K562 (cell line): ENCODE data around the gene TEX54. TPM values are rescaled to one million over a fixed set of nuclear protein-coding genes. Genes with fewer than 3 reads are reported as not detected.
A peak's percentile ranks its signal among the peaks of the same experiment; 100 is the strongest.

Experiments
- FOSL1 ChIP-seq: fragments of 200-800 bp; sonication (Bioruptor generic); conservative IDR thresholded peaks from 2 replicates; pipeline ENCODE4 v1.6.1; 2016; ENCODE audit warnings: missing genetic modification characterization, missing compliant biosample characterization
- GTF2A2 ChIP-seq: IDR thresholded peaks from 2 replicates; pipeline ENCODE4 v1.6.1; 2016; ENCODE audit warnings: mild to moderate bottlenecking, missing genetic modification characterization, missing compliant biosample characterization
- GTF2E2 ChIP-seq: fragments of 200-800 bp; sonication (Bioruptor generic); IDR thresholded peaks from 2 replicates; pipeline ENCODE4 v1.6.1; 2016; ENCODE audit warnings: missing genetic modification characterization, missing compliant biosample characterization
- KDM1A ChIP-seq, 2 experiments: fragments of 450-650 bp; IDR thresholded peaks; 2 replicates each; pipeline ENCODE4 v1.6.1; 2016; ENCODE audit warnings: mild to moderate bottlenecking in 2 of 2
- MEF2A ChIP-seq: IDR thresholded peaks from 2 replicates; pipeline ENCODE4 v1.6.1; 2011; ENCODE audit warnings: low read depth, mild to moderate bottlenecking, low read length, moderate library complexity; ENCODE audit not compliant: control insufficient read depth
- NCOA4 ChIP-seq: fragments of 450-650 bp; IDR thresholded peaks from 2 replicates; pipeline ENCODE4 v1.6.1; 2018; ENCODE audit warnings: mild to moderate bottlenecking; ENCODE audit not compliant: partially characterized antibody
- NR2C2 ChIP-seq, 2 experiments: fragments of 200-800 bp in 1 of 2; sonication (Bioruptor generic) in 1 of 2; sonication (generic) in 1 of 2; formaldehyde crosslinking in 1 of 2; IDR thresholded peaks; 2 replicates each; pipeline versions ENCODE4 v1.6.1 to v1.8.0; 2016 to 2022; ENCODE audit warnings: mild to moderate bottlenecking in 1 of 2, missing compliant biosample characterization in 1 of 2, missing genetic modification characterization in 1 of 2, missing genetic modification reagents in 1 of 2
- SMC3 ChIP-seq: conservative IDR thresholded peaks from 2 replicates; pipeline ENCODE4 v1.6.1; 2011; ENCODE audit warnings: low read depth, low read length, improper control_type of control experiment; ENCODE audit not compliant: insufficient read depth
- SP2 ChIP-seq: IDR thresholded peaks from 2 replicates; pipeline ENCODE4 v1.6.1; 2011; ENCODE audit warnings: mild to moderate bottlenecking, low read depth, low read length, moderate library complexity; ENCODE audit not compliant: poor library complexity, severe bottlenecking; ENCODE audit errors: extremely low read depth
- TGIF2 ChIP-seq: sonication (generic); formaldehyde crosslinking; IDR thresholded peaks from 2 replicates; pipeline ENCODE4 v1.8.1; 2022; ENCODE audit warnings: mild to moderate bottlenecking, missing genetic modification reagents, moderate library complexity
- ZBED1 ChIP-seq: IDR thresholded peaks from 2 replicates; pipeline ENCODE4 v1.6.1; 2014
- ZNF134 ChIP-seq: fragments of 250-450 bp; sonication (Bioruptor Pico); conservative IDR thresholded peaks from 2 replicates; pipeline ENCODE4 v1.4.0; 2020
- ZNF431 ChIP-seq: sonication (generic); formaldehyde crosslinking; IDR thresholded peaks from 2 replicates; pipeline ENCODE4 v1.8.0; 2022; ENCODE audit warnings: mild to moderate bottlenecking, missing genetic modification reagents
- ZNF589 ChIP-seq: fragments of 200-800 bp; sonication (Bioruptor generic); IDR thresholded peaks from 2 replicates; pipeline ENCODE4 v1.6.1; 2016; ENCODE audit warnings: low read depth, missing genetic modification characterization, missing compliant biosample characterization
- ZNF77 ChIP-seq: fragments of 250-450 bp; sonication (Bioruptor Pico); IDR thresholded peaks from 2 replicates; pipeline ENCODE4 v1.5.0; 2020
- polyA plus RNA-seq, 8 experiments: library from polyadenylated mRNA; depleted of rRNA in 4 of 8; stranded (reverse) in 5 of 8; unstranded in 3 of 8; fragments of >200 nt; fragmentation: Nextera tagmentation in 2 of 8; fragmentation: Illumina TruSeq in 1 of 8; extraction: Ambion mirVana in 2 of 8; extraction: Trizol in 1 of 8; gene quantifications; 2 replicates each; pipeline versions ENCODE4 v1.2.1 to v1.2.3, GENCODE V29; 2011 to 2014; ENCODE audit warnings: inconsistent platforms in 1 of 8, missing spikeins in 1 of 8
- total RNA-seq, 7 experiments: library from RNA; depleted of rRNA in 6 of 7; stranded (reverse); fragments of >200 nt in 6 of 7; fragmentation: Illumina TruSeq in 2 of 7; extraction: Trizol in 2 of 7; gene quantifications; 2 replicates each; pipeline versions ENCODE4 v1.2.1 to v1.2.3, GENCODE V29; 2011 to 2021; ENCODE audit warnings: low replicate concordance in 1 of 7
- TF ChIP-seq, protein P1 (sequence below), 2 experiments: fragments of 450-650 bp; IDR thresholded peaks; 2 replicates each; pipeline ENCODE4 v1.6.1; 2016
- TF ChIP-seq, protein P2 (sequence below), 2 experiments: fragments of 450-650 bp in 1 of 2; IDR thresholded peaks; 2 replicates each; pipeline ENCODE4 v1.6.1; 2011 to 2017; ENCODE audit warnings: low read depth in 2 of 2, antibody characterized with exemption in 1 of 2, borderline replicate concordance in 1 of 2, low read length in 1 of 2, mild to moderate bottlenecking in 1 of 2, mixed read lengths in 1 of 2; ENCODE audit not compliant: control insufficient read depth in 1 of 2
- TF ChIP-seq, protein P3 (sequence below): sonication (generic); formaldehyde crosslinking; IDR thresholded peaks from 2 replicates; pipeline ENCODE4 v1.8.1; 2023; ENCODE audit warnings: mild to moderate bottlenecking, missing genetic modification reagents
- TF ChIP-seq, protein P4 (sequence below): fragments of 250-450 bp; sonication (Bioruptor Pico); IDR thresholded peaks from 2 replicates; pipeline ENCODE4 v1.4.0; 2020; ENCODE audit warnings: mild to moderate bottlenecking, moderate library complexity

The TEX54 gene
- total and polyA plus RNA-seq, 9 of the 15 experiments (the other 6 are each of a cell fraction or from before 2014, with no cell fraction given): not detected

DNA sequence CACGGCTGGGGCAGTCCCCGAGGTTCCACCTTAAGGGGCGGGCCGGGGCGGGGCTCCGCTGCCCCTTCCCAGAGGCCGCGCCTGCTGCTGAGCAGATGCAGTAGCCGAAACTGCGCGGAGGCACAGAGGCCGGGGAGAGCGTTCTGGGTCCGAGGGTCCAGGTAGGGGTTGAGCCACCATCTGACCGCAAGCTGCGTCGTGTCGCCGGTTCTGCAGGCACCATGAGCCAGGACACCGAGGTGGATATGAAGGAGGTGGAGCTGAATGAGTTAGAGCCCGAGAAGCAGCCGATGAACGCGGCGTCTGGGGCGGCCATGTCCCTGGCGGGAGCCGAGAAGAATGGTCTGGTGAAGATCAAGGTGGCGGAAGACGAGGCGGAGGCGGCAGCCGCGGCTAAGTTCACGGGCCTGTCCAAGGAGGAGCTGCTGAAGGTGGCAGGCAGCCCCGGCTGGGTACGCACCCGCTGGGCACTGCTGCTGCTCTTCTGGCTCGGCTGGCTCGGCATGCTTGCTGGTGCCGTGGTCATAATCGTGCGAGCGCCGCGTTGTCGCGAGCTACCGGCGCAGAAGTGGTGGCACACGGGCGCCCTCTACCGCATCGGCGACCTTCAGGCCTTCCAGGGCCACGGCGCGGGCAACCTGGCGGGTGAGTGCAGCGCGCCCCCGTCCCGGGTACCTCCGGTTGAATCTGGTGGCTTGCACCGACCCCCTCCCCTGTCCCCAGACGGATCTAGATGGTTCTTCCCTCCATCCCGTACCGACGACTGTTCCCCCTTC, 48.4 kb upstream of the TEX54 start, which contains the start of gene SLC3A2 (continued):
- no peak; the same call in 1 of the 2 replicates for TF ChIP-seq NR2C2 (CRISPR knock-in tag; IDR thresholded peaks at IDR 0.05)
- TF ChIP-seq NR2C2 (tag; IDR thresholded peaks at IDR 0.05): peak; percentile 65; the same call in 1 of the 2 replicates
- 0 out of 2 replicates have a peak, but pooled peaks have one; percentile 22 for TF ChIP-seq SMC3
- TF ChIP-seq ZBED1: peak; percentile 80
- TF ChIP-seq, protein P1, sequence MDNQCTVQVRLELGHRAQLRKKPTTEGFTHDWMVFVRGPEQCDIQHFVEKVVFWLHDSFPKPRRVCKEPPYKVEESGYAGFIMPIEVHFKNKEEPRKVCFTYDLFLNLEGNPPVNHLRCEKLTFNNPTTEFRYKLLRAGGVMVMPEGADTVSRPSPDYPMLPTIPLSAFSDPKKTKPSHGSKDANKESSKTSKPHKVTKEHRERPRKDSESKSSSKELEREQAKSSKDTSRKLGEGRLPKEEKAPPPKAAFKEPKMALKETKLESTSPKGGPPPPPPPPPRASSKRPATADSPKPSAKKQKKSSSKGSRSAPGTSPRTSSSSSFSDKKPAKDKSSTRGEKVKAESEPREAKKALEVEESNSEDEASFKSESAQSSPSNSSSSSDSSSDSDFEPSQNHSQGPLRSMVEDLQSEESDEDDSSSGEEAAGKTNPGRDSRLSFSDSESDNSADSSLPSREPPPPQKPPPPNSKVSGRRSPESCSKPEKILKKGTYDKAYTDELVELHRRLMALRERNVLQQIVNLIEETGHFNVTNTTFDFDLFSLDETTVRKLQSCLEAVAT (IDR thresholded peaks at IDR 0.05): peak; percentile 95 to 97
- no peak for TF ChIP-seq MEF2A
- no peak for TF ChIP-seq ZNF77 (CRISPR knock-in tag)
- no peak for TF ChIP-seq NCOA4
- TF ChIP-seq, protein P2, sequence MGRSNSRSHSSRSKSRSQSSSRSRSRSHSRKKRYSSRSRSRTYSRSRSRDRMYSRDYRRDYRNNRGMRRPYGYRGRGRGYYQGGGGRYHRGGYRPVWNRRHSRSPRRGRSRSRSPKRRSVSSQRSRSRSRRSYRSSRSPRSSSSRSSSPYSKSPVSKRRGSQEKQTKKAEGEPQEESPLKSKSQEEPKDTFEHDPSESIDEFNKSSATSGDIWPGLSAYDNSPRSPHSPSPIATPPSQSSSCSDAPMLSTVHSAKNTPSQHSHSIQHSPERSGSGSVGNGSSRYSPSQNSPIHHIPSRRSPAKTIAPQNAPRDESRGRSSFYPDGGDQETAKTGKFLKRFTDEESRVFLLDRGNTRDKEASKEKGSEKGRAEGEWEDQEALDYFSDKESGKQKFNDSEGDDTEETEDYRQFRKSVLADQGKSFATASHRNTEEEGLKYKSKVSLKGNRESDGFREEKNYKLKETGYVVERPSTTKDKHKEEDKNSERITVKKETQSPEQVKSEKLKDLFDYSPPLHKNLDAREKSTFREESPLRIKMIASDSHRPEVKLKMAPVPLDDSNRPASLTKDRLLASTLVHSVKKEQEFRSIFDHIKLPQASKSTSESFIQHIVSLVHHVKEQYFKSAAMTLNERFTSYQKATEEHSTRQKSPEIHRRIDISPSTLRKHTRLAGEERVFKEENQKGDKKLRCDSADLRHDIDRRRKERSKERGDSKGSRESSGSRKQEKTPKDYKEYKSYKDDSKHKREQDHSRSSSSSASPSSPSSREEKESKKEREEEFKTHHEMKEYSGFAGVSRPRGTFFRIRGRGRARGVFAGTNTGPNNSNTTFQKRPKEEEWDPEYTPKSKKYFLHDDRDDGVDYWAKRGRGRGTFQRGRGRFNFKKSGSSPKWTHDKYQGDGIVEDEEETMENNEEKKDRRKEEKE (IDR thresholded peaks at IDR 0.05; ENCODE audit: borderline replicate concordance in 1 of 2, control insufficient read depth in 1 of 2, low read depth in 2 of 2, low read length in 1 of 2): 0 out of 4 replicates have a peak, but pooled peaks of 1 of the 2 experiments have one; percentile 74
- no peak for TF ChIP-seq GTF2A2 (tag)
- 0 out of 2 replicates have a peak, but pooled peaks have one; percentile 60 for TF ChIP-seq ZNF431
- TF ChIP-seq ZNF134 (CRISPR knock-in tag): no peak
- no peak for TF ChIP-seq FOSL1 (tag)
- TF ChIP-seq, protein P3, sequence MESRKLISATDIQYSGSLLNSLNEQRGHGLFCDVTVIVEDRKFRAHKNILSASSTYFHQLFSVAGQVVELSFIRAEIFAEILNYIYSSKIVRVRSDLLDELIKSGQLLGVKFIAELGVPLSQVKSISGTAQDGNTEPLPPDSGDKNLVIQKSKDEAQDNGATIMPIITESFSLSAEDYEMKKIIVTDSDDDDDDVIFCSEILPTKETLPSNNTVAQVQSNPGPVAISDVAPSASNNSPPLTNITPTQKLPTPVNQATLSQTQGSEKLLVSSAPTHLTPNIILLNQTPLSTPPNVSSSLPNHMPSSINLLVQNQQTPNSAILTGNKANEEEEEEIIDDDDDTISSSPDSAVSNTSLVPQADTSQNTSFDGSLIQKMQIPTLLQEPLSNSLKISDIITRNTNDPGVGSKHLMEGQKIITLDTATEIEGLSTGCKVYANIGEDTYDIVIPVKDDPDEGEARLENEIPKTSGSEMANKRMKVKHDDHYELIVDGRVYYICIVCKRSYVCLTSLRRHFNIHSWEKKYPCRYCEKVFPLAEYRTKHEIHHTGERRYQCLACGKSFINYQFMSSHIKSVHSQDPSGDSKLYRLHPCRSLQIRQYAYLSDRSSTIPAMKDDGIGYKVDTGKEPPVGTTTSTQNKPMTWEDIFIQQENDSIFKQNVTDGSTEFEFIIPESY (CRISPR knock-in tag): no peak
- TF ChIP-seq, protein P4, sequence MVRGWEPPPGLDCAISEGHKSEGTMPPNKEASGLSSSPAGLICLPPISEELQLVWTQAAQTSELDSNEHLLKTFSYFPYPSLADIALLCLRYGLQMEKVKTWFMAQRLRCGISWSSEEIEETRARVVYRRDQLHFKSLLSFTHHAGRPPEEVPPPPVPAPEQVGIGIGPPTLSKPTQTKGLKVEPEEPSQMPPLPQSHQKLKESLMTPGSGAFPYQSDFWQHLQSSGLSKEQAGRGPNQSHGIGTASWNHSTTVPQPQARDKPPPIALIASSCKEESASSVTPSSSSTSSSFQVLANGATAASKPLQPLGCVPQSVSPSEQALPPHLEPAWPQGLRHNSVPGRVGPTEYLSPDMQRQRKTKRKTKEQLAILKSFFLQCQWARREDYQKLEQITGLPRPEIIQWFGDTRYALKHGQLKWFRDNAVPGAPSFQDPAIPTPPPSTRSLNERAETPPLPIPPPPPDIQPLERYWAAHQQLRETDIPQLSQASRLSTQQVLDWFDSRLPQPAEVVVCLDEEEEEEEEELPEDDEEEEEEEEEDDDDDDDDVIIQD (CRISPR knock-in tag): no peak
- no peak for TF ChIP-seq KDM1A (IDR thresholded peaks at IDR 0.05)
- no peak for TF ChIP-seq SP2
- no peak for TF ChIP-seq TGIF2 (CRISPR knock-in tag)
- peak; percentile 52; the same call in 1 of the 2 replicates for TF ChIP-seq GTF2E2 (tag)
- no peak for TF ChIP-seq ZNF589
